ENCODE measurements around the gene SRPX.
A peak's percentile ranks its signal among the peaks of the same experiment; 100 is the strongest.

Gene SRPX

GRCh38 chrX:38206542-38206941 lies 14.1 kb downstream of the SRPX start:
- DNase-seq = no peak

- no peak for DNase-seq
Observed at GRCh38 chrX:38206036-38206435, 14.6 kb downstream of the SRPX start.

GRCh38 chrX:38205039-38205438 lies 15.6 kb downstream of the SRPX start:
- peak; percentile 31 for DNase-seq

GRCh38 chrX:38192007-38192810 lies 28.5 kb downstream of the SRPX start:
- peak; percentile 42 for DNase-seq

GRCh38 chrX:38189431-38190250 lies 31.0 kb downstream of the SRPX start:
- DNase-seq = no peak

- no peak for DNase-seq
Observed at GRCh38 chrX:38183596-38183995, 37.1 kb downstream of the SRPX start.

- no peak for DNase-seq
Observed at GRCh38 chrX:38181357-38181756, 39.3 kb downstream of the SRPX start.

- DNase-seq = no peak
Observed at GRCh38 chrX:38178396-38178795, 42.3 kb downstream of the SRPX start.

- peak; percentile 13 for DNase-seq
Observed at GRCh38 chrX:38175139-38175538, 45.5 kb downstream of the SRPX start.

- DNase-seq = no peak
Observed at GRCh38 chrX:38172596-38172995, 48.1 kb downstream of the SRPX start.

- DNase-seq = no peak
Observed at GRCh38 chrX:38170556-38170955, 50.1 kb downstream of the SRPX start.

GRCh38 chrX:38166478-38167083 lies 54.1 kb downstream of the SRPX start:
- DNase-seq = peak; percentile 59

GRCh38 chrX:38165023-38165422 lies 55.6 kb downstream of the SRPX start:
- no peak for DNase-seq

- DNase-seq = no peak
Observed at GRCh38 chrX:38163193-38163592, 57.5 kb downstream of the SRPX start.

GRCh38 chrX:38156838-38157237 lies 63.8 kb downstream of the SRPX start:
- no peak for DNase-seq

GRCh38 chrX:38154818-38155217 lies 65.9 kb downstream of the SRPX start:
- DNase-seq = no peak

- no peak for DNase-seq
Observed at GRCh38 chrX:38154340-38154739, 66.3 kb downstream of the SRPX start.

- DNase-seq = no peak
Observed at GRCh38 chrX:38151441-38151840, 69.2 kb downstream of the SRPX start.

- no peak for DNase-seq
Observed at GRCh38 chrX:38150993-38151392, 69.7 kb downstream of the SRPX start.

GRCh38 chrX:38149016-38149415 lies 71.7 kb downstream of the SRPX start:
- DNase-seq = no peak

GRCh38 chrX:38142610-38143009 lies 78.1 kb downstream of the SRPX start:
- DNase-seq = no peak

GRCh38 chrX:38138900-38139299 lies 81.8 kb downstream of the SRPX start:
- DNase-seq = peak; percentile 25

GRCh38 chrX:38138157-38138891 lies 82.3 kb downstream of the SRPX start:
- DNase-seq = no peak

Measured in hematopoietic multipotent progenitor cell treated with erythropoietin and hydrocortisone succinate and interleukin-3 and kit ligand, for 4 days (in vitro differentiated cells).